H1 (cell line): Measurements from ENCODE around the gene GSX1. TPM values are rescaled to one million over a fixed set of nuclear protein-coding genes. Genes with fewer than 3 reads are reported as not detected.
A peak's percentile ranks its signal among the peaks of the same experiment; 100 is the strongest.

Experiments used
- CTCF ChIA-PET: fragments of 300-600 bp; sonication (Branson Sonifier 250); formaldehyde crosslinking; loops from one replicate; lab custom pipeline; 2021; ENCODE audit not compliant: partially characterized antibody; lab: Charles Lee
- POLR2A ChIA-PET: fragments of 300-600 bp; sonication (Branson Sonifier 250); formaldehyde crosslinking; loops from one replicate; lab custom pipeline; 2021; ENCODE audit warnings: inconsistent platforms; ENCODE audit not compliant: partially characterized antibody; lab: Charles Lee
- DNase-seq, 2 experiments: peaks; one replicate each; pipeline versions ENCODE4 v3.0.0 to v3.0.0-alpha.2; 2010 to 2022; ENCODE audit warnings: low spot score in 2 of 2, low read depth in 1 of 2, mixed read lengths in 1 of 2
- FAIRE-seq: peaks from 2 replicates; lab custom pipeline; 2011; peaks lifted over from hg19 to GRCh38; lab: Jason Lieb, UNC
- H2AFZ ChIP-seq: 2 replicates; pipeline ENCODE4 v1.8.1; 2012; ENCODE audit warnings: low read length, inconsistent platforms
- H2AK5ac ChIP-seq: 2 replicates; pipeline ENCODE4 v1.6.1; 2013; ENCODE audit warnings: low read depth, low read length
- H2BK120ac ChIP-seq: replicated peaks from 2 replicates; pipeline ENCODE3; 2013; ENCODE audit warnings: low read depth, low read length, inconsistent platforms
- H2BK12ac ChIP-seq: 2 replicates; pipeline ENCODE4 v1.6.1; 2013; ENCODE audit warnings: low read depth, low read length
- H2BK15ac ChIP-seq: 2 replicates; pipeline ENCODE4 v1.6.1; 2013; ENCODE audit warnings: low read length
- H2BK20ac ChIP-seq: 2 replicates; pipeline ENCODE4 v1.6.1; 2013; ENCODE audit warnings: low read length
- H2BK5ac ChIP-seq: 2 replicates; pipeline ENCODE4 v1.6.1; 2013; ENCODE audit warnings: low read depth, low read length
- H3K14ac ChIP-seq: 2 replicates; pipeline ENCODE4 v1.6.1; 2013; ENCODE audit warnings: inconsistent platforms; ENCODE audit not compliant: insufficient read length
- H3K18ac ChIP-seq: 2 replicates; pipeline ENCODE4 v1.6.1; 2013; ENCODE audit warnings: low read length; ENCODE audit errors: extremely low read depth
- H3K23ac ChIP-seq: 2 replicates; pipeline ENCODE4 v1.6.1; 2013; ENCODE audit warnings: inconsistent platforms; ENCODE audit not compliant: insufficient read length
- H3K23me2 ChIP-seq: 2 replicates; pipeline ENCODE4 v1.6.1; 2013; ENCODE audit warnings: low read depth, low read length
- H3K27ac ChIP-seq: 2 replicates; pipeline ENCODE4 v1.6.1; 2011; ENCODE audit warnings: low read depth, low read length, inconsistent platforms
- H3K27me3 ChIP-seq, 4 experiments: replicated peaks in 1 of 4; 1 replicate in 1 of 4; 2 replicates in 3 of 4; pipeline versions ENCODE4 v1.6.1 to v1.8.1; 2011 to 2013; ENCODE audit warnings: low read length in 3 of 4, mild to moderate bottlenecking in 3 of 4, inconsistent platforms in 2 of 4, mixed read lengths in 2 of 4, moderate library complexity in 1 of 4; ENCODE audit not compliant: control insufficient read depth in 3 of 4, insufficient read depth in 3 of 4; ENCODE audit errors: extremely low read depth in 1 of 4
- H3K36me3 ChIP-seq, 4 experiments: 2 replicates each; pipeline versions ENCODE4 v1.6.1 to v1.8.1; 2011 to 2013; ENCODE audit warnings: mild to moderate bottlenecking in 4 of 4, low read length in 3 of 4, moderate library complexity in 2 of 4, control low read depth in 1 of 4, inconsistent platforms in 1 of 4; ENCODE audit not compliant: insufficient read depth in 4 of 4, control insufficient read depth in 2 of 4
- H3K4ac ChIP-seq: replicated peaks from 2 replicates; pipeline ENCODE3; 2013; ENCODE audit warnings: low read length, low read depth, mixed read lengths, inconsistent platforms; ENCODE audit not compliant: insufficient read length
- H3K4me1 ChIP-seq, 4 experiments: replicated peaks in 1 of 4; 1 replicate in 1 of 4; 2 replicates in 3 of 4; pipeline versions ENCODE4 v1.6.1 to v1.8.1; 2011 to 2013; ENCODE audit warnings: low read length in 3 of 4, inconsistent platforms in 2 of 4, mixed read lengths in 1 of 4; ENCODE audit not compliant: insufficient read depth in 4 of 4, control insufficient read depth in 3 of 4
- H3K4me2 ChIP-seq, 2 experiments: 2 replicates each; pipeline versions ENCODE4 v1.6.1 to v1.8.1; 2011 to 2013; ENCODE audit warnings: low read depth in 2 of 2, low read length in 2 of 2, control low read depth in 1 of 2, inconsistent platforms in 1 of 2, mild to moderate bottlenecking in 1 of 2; ENCODE audit not compliant: insufficient read depth in 1 of 2
- H3K4me3 ChIP-seq, 4 experiments: fragments of 200-600, 300-600 bp in 1 of 4; sonication (generic), shearing (Covaris generic), sonication (Bioruptor Twin) in 1 of 4; 2 replicates each; pipeline versions ENCODE4 v1.5.1 to v1.8.1; 2011 to 2016; ENCODE audit warnings: low read length in 4 of 4, low read depth in 3 of 4, control low read depth in 2 of 4, inconsistent platforms in 2 of 4, mild to moderate bottlenecking in 2 of 4, mixed read lengths in 1 of 4, moderate library complexity in 1 of 4; ENCODE audit not compliant: insufficient read depth in 2 of 4; ENCODE audit errors: extremely low read depth in 1 of 4
- H3K56ac ChIP-seq: replicated peaks from 2 replicates; pipeline ENCODE3; 2013; ENCODE audit warnings: low read depth, mild to moderate bottlenecking, mixed read lengths, low read length, inconsistent platforms; ENCODE audit not compliant: insufficient read length
- H3K79me1 ChIP-seq: 2 replicates; pipeline ENCODE4 v1.6.1; 2013; ENCODE audit warnings: low read depth, low read length, control low read depth
- H3K79me2 ChIP-seq, 2 experiments: 2 replicates each; pipeline versions ENCODE4 v1.6.1 to v1.8.1; 2012 to 2013; ENCODE audit warnings: low read length in 2 of 2, mild to moderate bottlenecking in 2 of 2, inconsistent platforms in 1 of 2; ENCODE audit not compliant: insufficient read depth in 2 of 2, control insufficient read depth in 1 of 2
- H3K9ac ChIP-seq, 4 experiments: replicated peaks in 1 of 4; 1 replicate in 1 of 4; 2 replicates in 3 of 4; pipeline versions ENCODE4 v1.6.1 to v1.8.1; 2011 to 2013; ENCODE audit warnings: low read depth in 3 of 4, low read length in 3 of 4, control low read depth in 2 of 4, mild to moderate bottlenecking in 2 of 4, moderate library complexity in 2 of 4, inconsistent platforms in 1 of 4; ENCODE audit errors: extremely low read depth in 1 of 4
- H3K9me3 ChIP-seq, 2 experiments: 2 replicates each; pipeline versions ENCODE4 v1.6.1 to v1.8.1; 2012 to 2013; ENCODE audit warnings: mild to moderate bottlenecking in 2 of 2, moderate library complexity in 2 of 2, control low read depth in 1 of 2, inconsistent platforms in 1 of 2, low read depth in 1 of 2, low read length in 1 of 2, mixed read lengths in 1 of 2; ENCODE audit not compliant: insufficient read depth in 2 of 2
- H4K20me1 ChIP-seq, 2 experiments: replicated peaks in 1 of 2; 2 replicates each; pipeline versions ENCODE3 to v1.8.1; 2011 to 2013; ENCODE audit warnings: inconsistent platforms in 2 of 2, low read length in 2 of 2, mild to moderate bottlenecking in 1 of 2; ENCODE audit not compliant: insufficient read depth in 2 of 2, control insufficient read depth in 1 of 2
- H4K5ac ChIP-seq: 2 replicates; pipeline ENCODE4 v1.6.1; 2013; ENCODE audit warnings: low read length, low read depth, mixed read lengths, inconsistent platforms; ENCODE audit not compliant: insufficient read length
- H4K8ac ChIP-seq: 2 replicates; pipeline ENCODE4 v1.8.0; 2013; ENCODE audit warnings: mild to moderate bottlenecking, moderate library complexity, low read length, inconsistent platforms; ENCODE audit not compliant: insufficient read depth; ENCODE audit errors: extremely low read depth
- H4K91ac ChIP-seq: replicated peaks from 2 replicates; pipeline ENCODE3; 2013; ENCODE audit warnings: low read length, mixed read lengths, inconsistent platforms; ENCODE audit not compliant: insufficient read length
- CHD2 ChIP-seq: IDR thresholded peaks from 2 replicates; pipeline ENCODE4 v1.6.1; 2012; ENCODE audit warnings: low read length, improper control_type of control experiment
- CTBP2 ChIP-seq: IDR thresholded peaks from 2 replicates; pipeline ENCODE4 v1.7.0; 2011; ENCODE audit warnings: borderline replicate concordance, mild to moderate bottlenecking, moderate library complexity, mixed read lengths, low read length; ENCODE audit not compliant: insufficient read depth, insufficient read length
- EZH2 ChIP-seq: fragments of 200-600 bp; sonication (generic); IDR thresholded peaks from 2 replicates; pipeline ENCODE4 v1.7.1; 2012; ENCODE audit warnings: low read depth, mild to moderate bottlenecking, moderate library complexity, low read length, inconsistent platforms; ENCODE audit not compliant: severe bottlenecking
- GTF2F1 ChIP-seq: IDR thresholded peaks from 2 replicates; pipeline ENCODE4 v1.6.1; 2012; ENCODE audit warnings: low read depth, low read length, improper control_type of control experiment, borderline replicate concordance
- HDAC2 ChIP-seq, 2 experiments: fragments of 300-600 bp in 1 of 2; sonication (generic) in 1 of 2; IDR thresholded peaks; 2 replicates each; pipeline ENCODE4 v1.6.1; 2011 to 2012; ENCODE audit warnings: low read depth in 2 of 2, low read length in 2 of 2, mild to moderate bottlenecking in 2 of 2, moderate library complexity in 2 of 2, borderline replicate concordance in 1 of 2, inconsistent platforms in 1 of 2
- MAFK ChIP-seq: IDR thresholded peaks from 2 replicates; pipeline ENCODE4 v1.6.1; 2012; ENCODE audit warnings: low read depth, mild to moderate bottlenecking, improper control_type of control experiment, low read length
- SIN3A ChIP-seq, 2 experiments: IDR thresholded peaks in 1 of 2; conservative IDR thresholded peaks in 1 of 2; 2 replicates each; pipeline ENCODE4 v1.6.1; 2011 to 2012; ENCODE audit warnings: low read length in 2 of 2, improper control_type of control experiment in 1 of 2, low read depth in 1 of 2, mild to moderate bottlenecking in 1 of 2
- TAF1 ChIP-seq: IDR thresholded peaks from 2 replicates; pipeline ENCODE4 v1.6.1; 2011; ENCODE audit warnings: mild to moderate bottlenecking, low read depth, low read length
- TAF7 ChIP-seq: optimal IDR thresholded peaks from 2 replicates; pipeline ENCODE3; 2011; ENCODE audit warnings: low read depth, mild to moderate bottlenecking, inconsistent platforms, low read length, moderate library complexity, borderline replicate concordance
- TEAD4 ChIP-seq: IDR thresholded peaks from 2 replicates; pipeline ENCODE4 v1.6.1; 2012; ENCODE audit warnings: low read depth, low read length, inconsistent platforms, mixed read lengths
- WGBS, 2 experiments: shearing (Covaris generic) in 1 of 2; methylation state at CpG; one replicate each; pipeline versions ENCODE4 v1.1.6 to v1.1.7; 2013 to 2015; ENCODE audit warnings: low lambda C conversion rate in 2 of 2, mixed read lengths in 2 of 2, inconsistent platforms in 1 of 2, low coverage in 1 of 2, missing lambda C conversion rate in 1 of 2; ENCODE audit not compliant: insufficient replicate concordance in 2 of 2, insufficient coverage in 1 of 2, insufficient read length in 1 of 2; ENCODE audit errors: extremely low coverage in 1 of 2, missing lambda C conversion rate in 1 of 2; 5-methylcytosine and 5-hydroxymethylcytosine counted together
- polyA plus RNA-seq, 7 experiments: library from polyadenylated mRNA; depleted of rRNA in 3 of 7; stranded (reverse) in 5 of 7; unstranded in 2 of 7; fragments of >200 nt in 5 of 7; fragments of 200-250 nt in 2 of 7; gene quantifications; 1 replicate in 5 of 7; 2 replicates in 1 of 7; 4 replicates in 1 of 7; pipeline versions ENCODE4 v1.2.1 to v1.2.3, GENCODE V29; 2011 to 2013; ENCODE audit warnings: missing spikeins in 2 of 7, mixed read lengths in 2 of 7
- total RNA-seq: library from RNA; stranded (reverse); fragmentation: NEBNext Ultra II Directional; extraction: Animal tissue kit (Norgen Biotek cat#: 25700); gene quantifications from 2 replicates; pipeline ENCODE4 v1.2.1, GENCODE V29; 2021

The GSX1 gene
- total and polyA plus RNA-seq, 2 of the 8 experiments (the other 6 are each of a cell fraction or from before 2014, with no cell fraction given), result not detected

- H4K8ac ChIP-seq, result no peak overlapping the region
- H2BK5ac ChIP-seq, result no peak overlapping the region
- POLR2A ChIA-PET, result no interaction called here
- H3K14ac ChIP-seq, result no peak overlapping the region
- no peak overlapping the region for H2AFZ ChIP-seq
- FAIRE-seq (no peak), DNase-seq (no peak)
- no peak overlapping the region for H3K9ac ChIP-seq
- H2BK20ac ChIP-seq, result 0 out of 2 replicates have a peak overlapping the region, but pooled peaks have one; percentile 27
- H3K79me2 ChIP-seq, result no peaks in the 10 kb centered on the region
- peaks cover 0 to 6% (median 3%) of the 10 kb centered on the region in 4 experiments; a peak in 3 of 7 replicates for H3K27me3 ChIP-seq
- no peak overlapping the region for H2BK15ac ChIP-seq
- no peak overlapping the region for H3K4me2 ChIP-seq
- H2AK5ac ChIP-seq, result no peak overlapping the region
- no peaks in the 10 kb centered on the region for H3K79me1 ChIP-seq
- no peak overlapping the region for H4K91ac ChIP-seq
- H3K56ac ChIP-seq, result no peak overlapping the region
- H3K4ac ChIP-seq, result no peak overlapping the region
- no peak overlapping the region for H3K23ac ChIP-seq
- H3K23me2 ChIP-seq, result no peaks in the 10 kb centered on the region
- no peaks in the 10 kb centered on the region; a peak in 2 of 7 replicates for H3K4me1 ChIP-seq
- H4K20me1 ChIP-seq, result no peaks in the 10 kb centered on the region
- CTCF ChIA-PET, result interaction anchor here (0.7 to 13.5 kb wide), 19 partner anchors 7 to 326 kb away, joined by 3 to 241 read pairs (median 3); no protein-coding TSS in a partner anchor
- H4K5ac ChIP-seq, result no peak overlapping the region
- H3K4me3 ChIP-seq, result no peak overlapping the region
- H3K27ac ChIP-seq, result no peak overlapping the region
- no peaks in the 10 kb centered on the region for H3K36me3 ChIP-seq
- no peaks in the 10 kb centered on the region for H3K9me3 ChIP-seq
- no peak overlapping the region for H3K18ac ChIP-seq
- 90% methylated on average over 14 of the region's 14 CpGs; no CpG with 5 or more reads in 1 of the 2 experiments for WGBS, 2 experiments
- no peak overlapping the region for H2BK12ac ChIP-seq
- no peak overlapping the region for H2BK120ac ChIP-seq
- TF ChIP-seq MAFK (no peak), EZH2 (no peak), TAF1 (no peak), CTBP2 (no peak), TAF7 (no peak), SIN3A (conservative IDR thresholded peaks at IDR 0.05 in 1 of 2, IDR thresholded peaks at IDR 0.05 in 1 of 2; ENCODE audit: low read depth in 1 of 2, low read length in 2 of 2) (no peak), HDAC2 (IDR thresholded peaks at IDR 0.05; ENCODE audit: borderline replicate concordance in 1 of 2, low read depth in 2 of 2, low read length in 2 of 2) (no peak), CHD2 (no peak), GTF2F1 (no peak), TEAD4 (no peak)
Measured at GRCh38 chr13:27772651-27773425, 19.4 kb upstream of the GSX1 start.
